Measurements from ENCODE around the gene RAB23. TPM values are rescaled to one million over a fixed set of nuclear protein-coding genes. Genes with fewer than 3 reads are reported as not detected.
"Not testable (repeated sequence)": the region's sequence is repeated elsewhere in the genome, so short reads cannot be mapped to it uniquely, and the experiment has no call there.

Gene RAB23
- total RNA-seq, 2 experiments from 2014 or later = 1.4 to 1.5 TPM

DNA sequence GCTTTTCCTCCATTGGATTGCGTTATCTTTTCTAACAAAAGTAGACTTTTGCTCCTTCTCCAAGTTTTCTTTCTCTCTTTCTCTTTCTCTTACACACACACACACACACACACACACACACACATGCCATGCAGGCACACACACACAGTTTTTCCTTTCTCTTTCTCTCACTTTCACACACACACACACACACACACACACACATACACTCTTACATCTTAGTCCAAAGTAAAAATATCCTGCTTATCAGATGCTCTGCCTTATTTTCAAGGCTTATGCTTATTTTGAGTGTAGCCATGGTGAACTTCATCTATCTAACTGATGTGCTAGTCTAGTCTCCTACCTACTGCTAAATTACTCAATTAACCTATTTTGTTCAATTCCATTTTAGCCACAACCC lies 34.4 kb upstream of the RAB23 start:
- no peak overlapping the region for H3K27ac Mint-ChIP-seq
- DNase-seq (no peak), ATAC-seq (no peak)
- ChIA-PET POLR2A (no interaction called here), CTCF (interaction anchor here (0.7 to 1.4 kb wide), 2 partner anchors 11 to 145 kb away, joined by 3 read pairs; no protein-coding TSS in a partner anchor)
- intact Hi-C loops (cut with DNase I, micrococcal nuclease) = no loop called here
- H3K9me3 Mint-ChIP-seq (ENCODE audit: low read depth) = no peaks in the 10 kb centered on the region
- no peaks in the 10 kb centered on the region for H3K36me3 Mint-ChIP-seq (ENCODE audit: low read depth)
- no peak overlapping the region for H3K4me3 Mint-ChIP-seq
- H3K27me3 Mint-ChIP-seq = peaks cover 6% of the 10 kb centered on the region
- peaks cover 2% of the 10 kb centered on the region for H3K4me1 Mint-ChIP-seq

DNA sequence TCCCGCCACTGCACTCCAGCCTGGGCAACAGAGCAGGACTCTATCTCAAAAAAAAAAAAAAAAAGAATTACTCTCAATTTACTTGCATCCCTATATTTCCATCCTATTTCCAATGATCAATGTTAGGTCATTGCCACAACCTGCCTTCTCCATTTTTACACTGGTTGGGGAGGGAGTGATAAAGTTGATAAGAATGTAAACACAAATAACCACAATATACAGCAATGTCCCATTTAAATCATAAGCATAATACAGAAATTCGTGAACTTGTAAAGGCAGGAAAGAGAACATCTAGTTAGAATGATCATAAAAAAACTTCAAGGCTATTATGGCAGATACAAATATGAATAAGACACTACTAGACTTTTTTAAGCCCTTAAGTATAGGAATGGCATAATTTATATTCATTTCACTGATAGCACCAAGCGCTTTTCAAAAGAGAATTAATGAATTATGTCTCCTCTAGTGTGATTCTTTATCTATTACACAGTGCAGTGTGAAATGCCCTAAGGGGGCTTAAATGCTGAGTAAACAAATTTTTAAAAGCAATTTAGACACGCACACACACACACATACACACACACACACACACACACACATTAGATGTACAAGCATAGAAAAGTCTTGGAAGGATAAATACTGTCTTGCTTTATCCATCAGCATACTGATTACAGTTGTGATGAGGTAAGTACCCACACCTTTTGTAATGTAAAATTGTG lies 33.5 kb upstream of the RAB23 start:
- ChIA-PET POLR2A (no interaction called here), CTCF (no interaction called here)
- H3K27ac Mint-ChIP-seq = no peak overlapping the region
- no peaks in the 10 kb centered on the region for H3K36me3 Mint-ChIP-seq (ENCODE audit: low read depth)
- intact Hi-C loops (cut with DNase I, micrococcal nuclease) = no loop called here
- DNase-seq = no peak
- ATAC-seq = no peak
- no peaks in the 10 kb centered on the region for H3K9me3 Mint-ChIP-seq (ENCODE audit: low read depth)
- H3K4me1 Mint-ChIP-seq = peaks cover 2% of the 10 kb centered on the region
- no peak overlapping the region for H3K4me3 Mint-ChIP-seq
- peaks cover 3% of the 10 kb centered on the region for H3K27me3 Mint-ChIP-seq

DNA sequence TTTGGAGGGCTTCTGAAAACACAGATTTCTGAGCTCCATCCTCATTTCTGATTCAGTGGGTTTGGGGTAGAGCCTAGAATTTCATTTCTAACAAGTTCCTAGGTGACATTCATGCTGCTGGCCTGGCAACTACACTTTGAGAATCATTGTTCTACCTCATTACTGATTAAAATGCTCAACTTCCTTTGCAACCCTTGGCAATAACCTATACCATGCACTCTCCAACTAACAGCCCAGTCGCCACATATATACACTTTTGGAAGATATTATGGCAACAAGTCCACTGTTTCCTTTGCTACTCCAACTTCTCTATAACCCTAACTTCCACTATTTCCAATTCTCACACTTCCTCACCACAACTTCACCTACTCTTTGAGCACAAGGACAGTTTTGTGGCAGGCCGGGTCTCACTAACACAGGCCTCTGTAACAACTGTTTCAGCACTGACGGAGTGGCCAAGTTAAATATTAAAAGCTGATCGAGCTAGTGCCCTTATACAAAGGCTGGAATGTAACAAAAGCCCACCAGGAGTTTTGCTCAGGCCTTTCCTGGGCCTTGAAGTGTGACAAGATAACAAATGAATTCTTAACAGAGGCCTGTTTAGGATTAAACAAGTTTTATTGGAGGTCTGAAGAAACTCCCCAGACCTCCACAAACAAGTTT lies 32.1 kb upstream of the RAB23 start:
- POLR2A ChIA-PET = no interaction called here

DNA sequence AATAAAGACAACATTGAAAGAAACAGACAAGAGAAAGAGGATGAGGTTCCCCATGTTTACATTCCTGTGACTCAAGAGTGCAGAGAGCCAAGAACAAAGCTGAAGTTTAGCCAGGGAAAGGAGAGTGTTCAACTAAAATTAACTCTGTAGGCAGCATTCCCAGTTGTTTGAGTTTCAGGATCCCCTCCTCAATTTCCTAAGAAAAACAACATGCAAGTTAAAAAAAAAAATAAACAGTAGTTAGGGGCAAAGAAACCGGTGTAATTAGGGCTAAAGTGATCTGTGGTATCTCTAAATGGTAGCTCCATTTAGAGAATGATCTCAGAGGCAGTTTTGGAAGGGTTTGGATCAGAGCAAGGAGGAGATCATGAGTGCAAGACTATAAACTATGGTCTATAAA lies 30.9 kb upstream of the RAB23 start:
- ATAC-seq (no peak), DNase-seq (no peak)
- H3K36me3 Mint-ChIP-seq (ENCODE audit: low read depth) = no peaks in the 10 kb centered on the region
- peaks cover 2% of the 10 kb centered on the region for H3K4me1 Mint-ChIP-seq
- no peaks in the 10 kb centered on the region for H3K9me3 Mint-ChIP-seq (ENCODE audit: low read depth)
- intact Hi-C loops (cut with DNase I, micrococcal nuclease) = no loop called here
- H3K27me3 Mint-ChIP-seq = peaks cover 4% of the 10 kb centered on the region
- no peak overlapping the region for H3K4me3 Mint-ChIP-seq
- ChIA-PET CTCF (interaction anchor here (1.5 kb wide), 1 partner anchor 31 kb away, joined by 4 read pairs; the partner anchor contains the start of gene RAB23), POLR2A (no interaction called here)
- no peak overlapping the region for H3K27ac Mint-ChIP-seq

More for the DNA sequence above, 32.1 kb upstream of the RAB23 start:
- CTCF ChIA-PET = interaction anchor here (1.5 kb wide), 1 partner anchor 33 kb away, joined by 4 read pairs; the partner anchor contains the start of gene RAB23
- peaks cover 4% of the 10 kb centered on the region for H3K27me3 Mint-ChIP-seq
- H3K27ac Mint-ChIP-seq = no peak overlapping the region
- no peaks in the 10 kb centered on the region for H3K9me3 Mint-ChIP-seq (ENCODE audit: low read depth)
- intact Hi-C loops (cut with DNase I, micrococcal nuclease) = no loop called here
- no peaks in the 10 kb centered on the region for H3K36me3 Mint-ChIP-seq (ENCODE audit: low read depth)
- H3K4me1 Mint-ChIP-seq = peaks cover 2% of the 10 kb centered on the region
- ATAC-seq = no peak
- DNase-seq = no peak
- H3K4me3 Mint-ChIP-seq = no peak overlapping the region

DNA sequence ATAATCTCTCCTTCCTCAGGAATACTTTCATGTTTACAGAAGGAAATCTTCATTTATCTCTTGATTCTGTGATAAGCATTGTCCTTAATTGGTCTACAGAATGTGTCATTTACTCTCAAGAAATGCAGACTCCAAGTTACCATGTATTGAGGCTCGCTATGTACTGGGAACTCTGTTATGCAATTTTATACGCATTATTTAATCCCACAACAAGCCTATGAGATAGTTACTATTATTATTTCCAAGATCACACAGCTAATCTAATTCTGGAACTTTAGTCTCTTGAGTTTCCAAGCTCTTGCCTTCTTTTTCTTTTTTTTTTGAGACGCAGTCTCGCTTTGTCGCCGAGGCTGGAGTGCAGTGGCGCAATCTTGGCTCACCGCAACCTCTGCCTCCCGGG lies 30.0 kb upstream of the RAB23 start:
- POLR2A ChIA-PET = no interaction called here
- intact Hi-C loops (cut with DNase I, micrococcal nuclease) = no loop called here
- Mint-ChIP-seq H3K4me3 (no peak overlapping the region), H3K27me3 (peaks cover 4% of the 10 kb centered on the region), H3K27ac (no peak overlapping the region), H3K4me1 (peaks cover 2% of the 10 kb centered on the region), H3K9me3 (ENCODE audit: low read depth) (no peaks in the 10 kb centered on the region), H3K36me3 (ENCODE audit: low read depth) (no peaks in the 10 kb centered on the region)
- no peak for DNase-seq
- CTCF ChIA-PET = no interaction called here
- no peak for ATAC-seq

DNA sequence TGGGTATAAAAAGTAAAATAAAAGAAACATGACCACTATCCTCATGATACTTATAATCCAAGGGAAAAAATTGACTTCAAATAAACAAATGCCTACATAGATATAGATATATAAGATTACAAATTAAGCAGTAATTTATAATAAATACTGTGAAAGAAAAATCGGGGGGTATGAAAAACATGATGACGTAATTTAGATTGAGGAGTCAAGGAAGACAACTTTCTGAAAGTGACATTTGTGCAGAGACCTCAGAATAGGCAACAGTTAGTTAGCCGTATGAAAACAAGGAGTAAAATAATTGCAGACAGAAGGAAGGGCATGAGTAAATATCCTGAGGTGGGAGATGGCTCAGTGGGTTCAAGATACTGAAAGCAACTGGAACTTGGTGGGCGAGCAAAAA lies 28.2 kb upstream of the RAB23 start:
- ATAC-seq (no peak), DNase-seq (no peak)
- Mint-ChIP-seq H3K4me1 (no peaks in the 10 kb centered on the region), H3K36me3 (ENCODE audit: low read depth) (no peaks in the 10 kb centered on the region), H3K27ac (no peak overlapping the region), H3K4me3 (no peak overlapping the region), H3K27me3 (peaks cover 2% of the 10 kb centered on the region), H3K9me3 (ENCODE audit: low read depth) (no peaks in the 10 kb centered on the region)
- ChIA-PET POLR2A (no interaction called here), CTCF (no interaction called here)
- intact Hi-C loops (cut with DNase I, micrococcal nuclease) = no loop called here

DNA sequence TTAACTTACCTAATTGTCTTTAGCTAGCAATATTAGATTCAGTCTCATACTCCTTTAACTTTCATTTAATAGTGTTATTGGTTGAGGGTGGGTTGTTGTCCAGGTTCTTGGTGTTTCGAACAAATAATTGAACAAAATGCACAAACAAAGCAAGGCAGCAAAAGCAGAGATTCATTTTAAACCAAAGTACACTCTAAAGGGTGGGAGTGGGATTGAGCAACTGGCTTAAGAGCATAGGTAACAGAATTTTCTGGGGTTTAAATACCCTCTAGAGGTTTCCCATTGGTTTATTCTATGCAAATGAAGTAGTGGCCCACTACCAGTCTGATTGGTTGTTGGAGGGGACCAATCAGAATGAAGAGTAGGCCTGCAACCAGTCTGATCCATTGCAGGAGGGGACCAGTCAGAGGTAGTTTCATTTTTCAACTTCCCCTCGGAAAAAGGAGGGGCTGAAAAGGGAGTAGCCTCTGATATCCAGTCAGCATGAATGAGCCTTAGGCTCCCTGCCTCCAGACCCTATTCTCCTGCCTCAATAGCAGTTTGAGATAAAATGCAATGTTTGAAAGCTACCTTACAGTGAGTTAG lies 26.3 kb upstream of the RAB23 start:
- Mint-ChIP-seq H3K27me3 (peaks cover 2% of the 10 kb centered on the region), H3K4me3 (no peak overlapping the region), H3K27ac (no peak overlapping the region), H3K4me1 (no peaks in the 10 kb centered on the region), H3K36me3 (ENCODE audit: low read depth) (no peaks in the 10 kb centered on the region), H3K9me3 (ENCODE audit: low read depth) (no peaks in the 10 kb centered on the region)
- ChIA-PET CTCF (no interaction called here), POLR2A (no interaction called here)
- intact Hi-C loops (cut with DNase I, micrococcal nuclease) = no loop called here
- DNase-seq = no peak
- no peak for ATAC-seq

DNA sequence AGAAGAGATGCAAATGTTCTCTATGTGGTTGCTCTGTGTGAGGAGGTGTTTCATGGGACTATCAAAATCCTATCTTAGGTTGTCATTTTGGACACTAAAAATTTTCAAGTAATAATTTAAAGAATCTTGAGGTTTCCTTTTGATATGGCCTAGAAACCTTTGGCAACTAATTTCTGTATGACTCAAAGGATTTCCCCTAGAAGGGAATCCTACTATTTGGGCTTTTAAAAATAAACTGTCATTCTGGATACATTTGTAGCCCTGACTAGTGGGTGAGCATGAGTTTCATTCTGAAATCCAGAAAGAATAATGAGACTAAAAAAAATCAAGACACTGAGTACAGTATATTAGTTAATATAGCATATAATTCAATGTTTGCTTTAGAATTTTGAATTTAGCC lies 25.5 kb upstream of the RAB23 start:
- H3K4me1 Mint-ChIP-seq = no peaks in the 10 kb centered on the region
- ATAC-seq (no peak), DNase-seq (no peak)
- H3K36me3 Mint-ChIP-seq (ENCODE audit: low read depth) = no peaks in the 10 kb centered on the region
- H3K27me3 Mint-ChIP-seq = peaks cover 2% of the 10 kb centered on the region
- POLR2A ChIA-PET = no interaction called here
- H3K27ac Mint-ChIP-seq = no peak overlapping the region
- intact Hi-C loops (cut with DNase I, micrococcal nuclease) = no loop called here
- no peaks in the 10 kb centered on the region for H3K9me3 Mint-ChIP-seq (ENCODE audit: low read depth)
- no peak overlapping the region for H3K4me3 Mint-ChIP-seq
- CTCF ChIA-PET = no interaction called here

DNA sequence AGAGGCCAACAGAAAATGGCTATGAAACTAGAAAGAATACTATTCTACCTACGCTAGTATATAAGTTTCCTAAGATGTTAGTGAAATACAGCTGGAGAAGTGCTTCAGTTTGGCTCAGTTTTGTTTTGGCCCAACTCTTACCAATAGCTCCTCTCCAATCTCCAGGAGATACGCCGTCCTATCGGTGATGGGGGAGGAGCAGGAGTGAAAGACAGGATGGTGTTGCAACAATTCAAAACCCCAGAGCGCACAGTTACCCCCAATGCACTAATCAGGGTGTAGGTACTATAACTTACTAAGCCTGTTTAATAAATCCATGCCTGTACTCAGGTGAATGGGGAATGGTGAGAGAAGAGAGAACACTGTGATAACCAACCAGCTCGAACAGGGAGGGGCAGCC lies 24.2 kb upstream of the RAB23 start:
- Mint-ChIP-seq H3K4me3 (no peak overlapping the region), H3K9me3 (ENCODE audit: low read depth) (no peaks in the 10 kb centered on the region), H3K27me3 (peaks cover 2% of the 10 kb centered on the region), H3K4me1 (no peaks in the 10 kb centered on the region), H3K27ac (no peak overlapping the region), H3K36me3 (ENCODE audit: low read depth) (no peaks in the 10 kb centered on the region)
- POLR2A ChIA-PET = no interaction called here
- DNase-seq = no peak
- intact Hi-C loops (cut with DNase I, micrococcal nuclease) = no loop called here
- CTCF ChIA-PET = interaction anchor here (1.3 kb wide), 1 partner anchor 12 kb away, joined by 4 read pairs; no protein-coding TSS in a partner anchor
- ATAC-seq = no peak

DNA sequence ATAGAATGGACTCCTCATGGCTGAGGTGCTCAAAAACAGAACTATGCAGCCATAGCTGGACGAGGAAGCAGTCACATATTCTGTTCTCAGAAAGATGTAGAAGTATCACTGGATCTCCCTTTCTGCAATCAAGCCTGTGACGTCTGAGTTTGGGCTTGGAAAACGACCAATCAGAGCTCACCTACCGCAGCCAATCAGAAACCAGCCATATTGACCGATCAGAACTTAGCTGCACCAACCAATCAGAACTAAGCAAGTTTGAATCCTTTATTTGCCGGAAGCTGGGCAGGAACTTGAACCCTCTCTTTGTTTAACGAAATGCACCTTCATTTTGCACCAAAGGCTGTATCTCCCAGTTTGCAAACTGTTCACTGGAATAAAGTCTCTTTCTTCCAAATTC lies 21.8 kb upstream of the RAB23 start:
- no peaks in the 10 kb centered on the region for H3K4me1 Mint-ChIP-seq
- no peaks in the 10 kb centered on the region for H3K36me3 Mint-ChIP-seq (ENCODE audit: low read depth)
- no peaks in the 10 kb centered on the region for H3K9me3 Mint-ChIP-seq (ENCODE audit: low read depth)
- POLR2A ChIA-PET = no interaction called here
- H3K27ac Mint-ChIP-seq = no peak overlapping the region
- H3K27me3 Mint-ChIP-seq = no peaks in the 10 kb centered on the region
- ATAC-seq (no peak), DNase-seq (no peak)
- intact Hi-C loops (cut with DNase I, micrococcal nuclease) = no loop called here
- CTCF ChIA-PET = no interaction called here
- no peak overlapping the region for H3K4me3 Mint-ChIP-seq

DNA sequence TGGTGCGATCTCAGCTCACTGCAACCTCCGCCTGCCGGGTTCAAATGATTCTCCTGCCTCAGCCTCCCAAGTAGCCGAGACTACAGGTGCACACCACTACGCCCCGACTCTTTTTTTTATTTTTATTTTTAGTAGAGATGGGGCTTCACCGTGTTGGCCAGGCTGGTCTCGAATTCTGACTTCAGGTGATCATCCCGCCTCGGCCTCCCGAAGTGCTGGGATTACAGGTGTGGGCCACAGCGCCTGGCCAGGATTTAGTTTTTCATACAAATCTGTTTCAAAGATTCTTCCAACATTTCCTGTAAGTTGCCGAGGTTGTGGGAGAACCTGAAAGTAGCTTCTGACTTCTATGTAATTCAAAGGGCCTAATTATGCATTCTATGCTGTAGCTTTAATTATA lies 21.4 kb upstream of the RAB23 start:
- H3K9me3 Mint-ChIP-seq (ENCODE audit: low read depth); intact Hi-C loops (cut with DNase I, micrococcal nuclease); H3K4me3 Mint-ChIP-seq; DNase-seq; H3K36me3 Mint-ChIP-seq (ENCODE audit: low read depth); H3K4me1 Mint-ChIP-seq; H3K27me3 Mint-ChIP-seq; CTCF ChIA-PET; H3K27ac Mint-ChIP-seq; POLR2A ChIA-PET; ATAC-seq: not testable (repeated sequence)

DNA sequence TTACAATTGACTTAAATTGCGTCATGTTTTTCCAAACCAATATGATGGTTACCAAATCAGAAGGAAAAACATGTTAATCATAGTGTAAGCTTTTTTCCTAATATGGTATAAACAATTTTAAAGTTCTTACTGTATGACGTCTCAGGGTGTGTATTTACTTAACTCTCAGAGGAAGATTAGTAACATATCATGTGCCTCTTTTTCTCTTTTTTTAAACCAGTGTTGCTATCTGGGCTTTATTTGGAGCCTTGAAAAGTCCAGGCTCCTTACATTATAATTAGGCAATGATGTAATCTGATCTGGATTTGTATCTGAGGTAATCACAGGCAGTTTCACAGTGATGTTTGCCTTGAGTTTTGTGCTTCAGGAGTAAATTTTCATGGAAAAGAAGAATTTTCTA lies 20.4 kb upstream of the RAB23 start:
- Mint-ChIP-seq H3K4me1 (no peaks in the 10 kb centered on the region), H3K27ac (no peak overlapping the region), H3K9me3 (ENCODE audit: low read depth) (no peaks in the 10 kb centered on the region), H3K4me3 (no peak overlapping the region), H3K36me3 (ENCODE audit: low read depth) (no peaks in the 10 kb centered on the region), H3K27me3 (peaks cover 3% of the 10 kb centered on the region)
- ChIA-PET POLR2A (no interaction called here), CTCF (no interaction called here)
- ATAC-seq (no peak), DNase-seq (no peak)
- intact Hi-C loops (cut with DNase I, micrococcal nuclease) = no loop called here

All from activated CD4-positive, alpha-beta T cell treated with anti-CD3 and anti-CD28 coated beads for 36 hours (primary cell).